VCaP (cell line): ENCODE measurements around the gene BICD2.
"Not testable (repeated sequence)": the region's sequence is repeated elsewhere in the genome, so short reads cannot be mapped to it uniquely, and the experiment has no call there.

Experiments
- H3K27ac ChIP-seq: fragments of 450-650 bp; 2 replicates; pipeline ENCODE4 v1.5.1; 2017
- TF ChIP-seq, protein P1 (sequence below): fragments of 450-650 bp; conservative IDR thresholded peaks from 2 replicates; pipeline ENCODE4 v1.5.1; 2017; ENCODE audit warnings: mild to moderate bottlenecking, moderate library complexity

Gene BICD2

DNA sequence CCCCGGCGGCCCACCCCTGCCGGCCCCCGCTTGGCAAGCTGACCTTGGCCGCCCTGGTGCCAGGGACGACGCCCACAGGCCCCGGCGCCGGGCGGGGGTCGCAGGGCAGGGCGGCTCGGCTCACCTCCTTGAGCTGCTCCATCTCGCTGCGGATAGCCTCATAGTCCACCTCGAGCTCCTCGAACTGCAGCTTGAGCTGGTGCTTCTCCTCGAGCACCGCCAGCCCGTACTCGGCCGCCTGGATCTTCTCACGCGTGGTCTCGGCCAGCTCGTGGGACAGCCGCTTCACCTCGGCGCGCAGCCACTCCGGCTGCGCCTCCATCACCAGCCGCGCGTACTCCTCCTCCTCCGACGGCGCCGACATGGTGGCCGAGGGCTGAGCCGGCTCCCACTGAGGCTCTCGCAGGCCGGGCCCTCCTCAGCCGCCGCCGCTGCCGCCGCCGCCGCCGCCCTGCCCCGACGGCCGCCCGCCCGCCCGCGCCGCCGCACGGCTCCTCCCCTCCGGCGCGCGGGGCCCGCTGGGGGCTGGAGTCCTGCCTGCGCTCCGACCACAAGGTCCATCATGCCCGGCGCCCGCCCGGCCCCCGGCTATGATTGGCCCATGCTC, at the start of gene BICD2:
BICD2 (minus strand) TSS at position 453 of the 607 bp plus-strand sequence; CDS start at position 364, 89 bp downstream.
- TF ChIP-seq, protein P1, sequence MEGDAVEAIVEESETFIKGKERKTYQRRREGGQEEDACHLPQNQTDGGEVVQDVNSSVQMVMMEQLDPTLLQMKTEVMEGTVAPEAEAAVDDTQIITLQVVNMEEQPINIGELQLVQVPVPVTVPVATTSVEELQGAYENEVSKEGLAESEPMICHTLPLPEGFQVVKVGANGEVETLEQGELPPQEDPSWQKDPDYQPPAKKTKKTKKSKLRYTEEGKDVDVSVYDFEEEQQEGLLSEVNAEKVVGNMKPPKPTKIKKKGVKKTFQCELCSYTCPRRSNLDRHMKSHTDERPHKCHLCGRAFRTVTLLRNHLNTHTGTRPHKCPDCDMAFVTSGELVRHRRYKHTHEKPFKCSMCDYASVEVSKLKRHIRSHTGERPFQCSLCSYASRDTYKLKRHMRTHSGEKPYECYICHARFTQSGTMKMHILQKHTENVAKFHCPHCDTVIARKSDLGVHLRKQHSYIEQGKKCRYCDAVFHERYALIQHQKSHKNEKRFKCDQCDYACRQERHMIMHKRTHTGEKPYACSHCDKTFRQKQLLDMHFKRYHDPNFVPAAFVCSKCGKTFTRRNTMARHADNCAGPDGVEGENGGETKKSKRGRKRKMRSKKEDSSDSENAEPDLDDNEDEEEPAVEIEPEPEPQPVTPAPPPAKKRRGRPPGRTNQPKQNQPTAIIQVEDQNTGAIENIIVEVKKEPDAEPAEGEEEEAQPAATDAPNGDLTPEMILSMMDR: no peak

DNA sequence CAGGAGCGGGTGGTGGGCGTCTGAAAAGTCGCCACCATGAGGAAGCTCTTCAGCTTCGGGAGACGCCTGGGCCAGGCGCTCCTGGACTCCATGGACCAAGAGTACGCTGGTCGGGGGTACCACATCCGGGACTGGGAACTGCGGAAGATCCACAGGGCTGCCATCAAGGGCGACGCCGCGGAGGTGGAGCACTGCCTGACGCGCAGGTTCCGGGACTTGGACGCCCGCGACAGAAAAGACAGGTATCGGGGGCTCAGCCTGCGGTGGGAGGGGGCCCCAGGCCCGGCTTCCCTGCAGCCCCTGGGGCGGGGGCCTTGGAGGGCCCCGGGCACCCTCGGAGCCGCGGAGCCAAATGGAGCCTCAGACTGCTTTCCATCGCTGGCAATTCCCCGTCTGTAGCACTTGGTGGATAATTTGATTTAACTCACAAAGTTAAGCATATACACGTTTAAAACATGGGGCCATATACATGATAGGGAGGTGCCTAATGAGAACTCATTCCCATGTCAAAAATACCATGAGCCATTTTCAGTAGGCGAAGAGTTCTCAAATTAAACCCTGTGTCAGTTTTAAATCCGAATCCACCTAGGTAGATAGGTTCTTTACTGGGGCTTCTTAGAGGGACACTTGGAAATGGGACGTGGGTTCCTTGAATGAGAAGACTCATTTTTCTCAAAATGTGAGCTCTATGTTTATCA, 45.1 kb upstream of the BICD2 start:
- H3K27ac ChIP-seq: not testable (repeated sequence)

More for the DNA sequence above, at the start of gene BICD2:
- H3K27ac ChIP-seq: peak within 1 kb of the TSS; percentile 95

DNA sequence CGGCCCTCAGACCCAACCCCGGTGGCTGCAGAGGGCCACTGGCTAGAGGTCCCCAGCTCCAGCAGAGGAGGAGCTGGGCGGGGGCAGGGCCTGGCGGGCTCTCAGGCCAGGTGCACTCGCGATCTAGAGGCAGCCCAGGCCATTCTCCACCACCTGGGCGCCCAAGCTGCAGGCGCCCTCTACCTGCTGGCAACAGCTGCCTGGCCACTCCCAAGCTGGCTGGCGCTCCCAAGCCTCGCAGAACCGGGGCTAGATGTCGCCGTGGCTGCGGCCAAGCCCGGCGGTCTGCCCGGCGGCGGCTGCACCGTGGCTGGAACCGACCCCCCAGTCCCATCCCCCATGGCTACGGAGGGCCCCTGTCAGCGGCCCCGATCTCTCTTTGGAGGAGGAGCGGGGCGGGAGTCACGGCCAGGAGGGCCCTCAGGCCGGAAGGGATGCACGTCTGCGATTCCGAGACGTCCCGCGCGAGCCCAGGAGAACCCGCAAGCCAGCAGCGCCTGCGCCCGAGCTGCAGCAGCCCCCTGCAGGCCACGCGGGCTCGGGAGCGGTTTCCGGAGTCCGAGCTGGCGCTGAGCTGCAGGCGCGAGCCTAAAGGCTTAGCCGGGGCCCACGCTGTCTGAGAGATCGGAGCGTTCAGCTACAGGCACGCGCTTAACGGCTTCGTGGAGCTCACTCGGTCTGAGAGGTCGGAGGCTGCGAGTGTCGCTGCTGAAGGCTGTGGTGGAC, 44.3 kb upstream of the BICD2 start:
- no peak overlapping the region for H3K27ac ChIP-seq

DNA sequence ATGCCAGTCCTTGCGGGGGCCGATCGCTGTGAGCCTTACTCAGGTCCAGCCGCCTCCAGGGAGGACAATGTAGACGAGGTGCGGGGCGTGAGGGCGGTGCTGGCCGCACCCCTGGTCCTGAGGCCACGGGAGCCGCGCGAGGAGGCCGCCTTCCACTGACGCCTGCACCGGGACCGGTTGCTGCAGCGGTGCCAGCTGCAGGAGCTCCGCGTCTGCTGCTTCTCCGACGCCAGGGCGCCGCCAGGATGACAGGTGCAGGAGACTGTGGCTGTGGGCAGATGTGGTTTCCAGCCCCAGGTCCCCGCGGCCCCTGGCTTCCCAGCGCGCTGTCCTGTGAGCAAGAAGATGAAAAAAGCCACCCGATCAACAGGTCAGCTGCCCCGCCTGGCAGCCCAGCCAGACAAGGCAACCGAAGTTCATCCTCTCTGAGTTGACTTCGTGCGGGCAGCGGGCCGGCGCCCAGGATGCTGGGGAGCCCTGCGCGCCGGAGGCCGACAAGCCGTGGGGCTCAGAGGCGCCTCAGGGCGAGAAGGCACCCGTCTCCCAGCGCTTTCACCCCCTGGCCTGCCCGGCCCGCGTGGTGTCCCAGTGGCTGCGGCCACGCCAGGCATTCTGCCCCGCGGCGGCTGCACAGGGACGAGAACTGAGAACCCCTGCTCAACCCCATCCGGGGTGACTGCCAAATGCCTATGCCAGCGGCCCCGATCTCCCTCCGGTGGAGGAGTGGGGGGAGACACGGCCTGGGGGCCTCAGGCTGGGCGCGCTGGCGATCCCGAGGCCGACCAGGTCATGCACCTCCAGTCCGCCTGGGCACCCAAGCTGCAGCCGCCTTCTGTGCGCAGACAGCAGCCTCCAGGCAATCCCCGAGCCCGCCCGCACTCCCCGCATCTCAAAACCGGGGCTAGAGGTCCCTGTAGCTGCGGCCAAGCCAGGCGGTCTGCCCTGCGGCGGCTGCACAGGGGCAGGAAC, 43.4 kb upstream of the BICD2 start:
- TF ChIP-seq, protein P1: no peak
- H3K27ac ChIP-seq: no peak overlapping the region

More for the DNA sequence above, 44.3 kb upstream of the BICD2 start:
- TF ChIP-seq, protein P1: peak; percentile 52

DNA sequence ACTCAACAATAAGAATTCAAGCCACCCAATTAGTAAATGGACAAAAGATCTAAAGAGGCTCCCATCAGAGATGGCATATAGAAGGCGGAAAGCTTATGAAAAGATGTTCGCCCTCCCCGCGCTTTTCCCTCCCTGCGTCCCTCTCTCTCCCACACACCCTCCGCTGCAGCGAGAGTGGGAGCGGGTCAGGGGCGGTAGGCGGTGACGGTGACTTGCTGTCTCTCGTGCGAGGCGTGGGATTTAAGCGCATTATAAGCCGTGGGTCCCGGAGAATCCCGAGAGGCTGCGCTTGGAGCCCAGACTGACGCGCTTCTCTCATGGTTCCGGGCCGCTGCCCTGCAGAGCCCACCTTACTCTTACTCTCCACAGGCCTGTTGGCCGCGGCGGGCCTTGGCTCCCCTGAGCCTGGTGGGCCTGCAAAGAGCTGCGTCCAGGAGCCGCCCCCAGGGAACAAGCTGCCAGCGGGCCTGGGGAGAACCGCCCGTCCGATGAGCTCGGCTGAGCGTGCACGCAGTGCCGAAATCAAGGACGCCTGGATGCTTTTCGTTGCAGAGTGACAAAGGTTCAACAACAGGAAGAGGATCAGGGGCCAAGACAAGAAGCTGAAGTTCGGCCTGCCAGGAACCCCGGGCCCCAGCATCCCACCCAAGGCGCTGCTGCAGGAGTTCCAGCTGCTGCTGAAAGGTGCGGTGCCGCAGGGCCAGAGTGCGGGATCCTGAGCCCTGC, 42.6 kb upstream of the BICD2 start:
- TF ChIP-seq, protein P1: no peak
- H3K27ac ChIP-seq: no peak overlapping the region

DNA sequence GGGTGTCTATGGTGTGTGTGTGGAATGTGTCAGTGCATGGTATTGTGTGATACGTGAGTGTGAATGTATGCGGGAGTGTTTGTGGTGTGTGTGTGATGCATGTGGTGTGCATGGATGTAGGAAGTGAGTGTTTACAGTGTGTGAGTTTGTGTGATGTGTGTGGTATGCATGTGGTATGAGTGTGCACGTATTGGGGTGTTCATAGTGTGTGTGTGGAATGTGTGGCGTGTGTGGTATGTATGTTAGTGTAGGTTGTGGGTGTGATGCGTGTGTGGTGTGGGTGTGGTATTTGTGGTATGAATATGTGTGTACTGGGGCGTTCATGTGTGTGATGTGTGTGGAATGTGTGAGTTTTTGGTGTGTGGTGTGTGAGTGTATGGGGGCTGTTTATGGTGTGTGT, 40.1 kb upstream of the BICD2 start:
- TF ChIP-seq, protein P1: no peak
- H3K27ac ChIP-seq: no peak overlapping the region

DNA sequence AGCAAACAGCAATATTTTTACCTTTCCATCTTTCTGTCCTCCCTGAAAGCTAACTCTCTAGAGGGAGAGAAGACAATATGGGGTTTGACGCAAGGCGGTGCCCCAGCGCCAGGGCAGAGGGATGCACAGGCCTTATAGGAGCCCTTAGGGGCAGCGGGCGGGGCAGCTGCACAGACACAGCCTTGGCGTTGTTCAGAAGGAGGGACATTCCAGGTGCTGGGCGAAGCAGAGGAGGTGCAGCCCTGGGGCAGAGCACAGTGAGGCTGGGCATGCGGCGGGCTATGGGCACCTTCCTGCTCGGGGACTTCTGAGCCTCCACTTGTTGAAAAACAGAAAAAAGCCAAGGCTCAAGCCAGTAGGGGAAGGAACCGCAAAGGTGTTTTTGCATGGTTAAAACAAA, 33.7 kb upstream of the BICD2 start:
- TF ChIP-seq, protein P1: no peak
- no peak overlapping the region for H3K27ac ChIP-seq

DNA sequence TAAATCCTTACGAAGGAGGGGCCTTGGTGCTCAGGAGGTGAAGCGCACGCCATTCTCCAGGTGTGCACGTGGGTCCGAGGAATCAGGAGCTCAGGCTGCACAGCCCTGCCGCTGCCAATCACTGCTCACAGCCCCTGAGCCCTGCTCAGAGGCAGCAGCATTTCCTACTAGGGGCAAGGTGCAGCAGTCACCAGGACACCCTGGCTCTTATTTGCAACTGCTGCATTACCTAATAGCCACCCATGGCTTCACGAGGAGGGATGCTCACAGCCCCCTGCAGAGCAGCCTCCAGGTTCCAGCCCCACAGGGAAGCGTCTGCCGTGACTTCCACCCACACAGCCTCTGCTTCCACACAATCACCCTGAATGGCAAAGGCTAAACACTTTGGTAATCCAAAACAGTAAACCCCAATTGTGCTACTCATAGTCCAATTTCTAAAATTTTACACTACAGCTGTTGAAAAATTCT, 31.7 kb upstream of the BICD2 start:
- not testable (repeated sequence) for H3K27ac ChIP-seq
